Activated naive CD8-positive, alpha-beta T cell treated with anti-CD3 and anti-CD28 coated beads, Interleukin-2, amount 50 U/mL, for 24 hours (primary cell): Measurements from ENCODE around the gene PNMA3.
A peak's percentile ranks its signal among the peaks of the same experiment; 100 is the strongest.
"Not testable (repeated sequence)": the region's sequence is repeated elsewhere in the genome, so short reads cannot be mapped to it uniquely, and the experiment has no call there.

Experiments
- ATAC-seq: fragments of 150-1000 bp; cut with Tn5 transposase; one replicate; pipeline ENCODE4 v1.10.0; 2021
- DNase-seq: peaks from one replicate; pipeline ENCODE4 v3.0.0; 2021
- H3K27ac Mint-ChIP-seq: one replicate; pipeline ENCODE4 v1.8.0; 2021; ENCODE audit warnings: mild to moderate bottlenecking, mixed read lengths
- H3K27me3 Mint-ChIP-seq: one replicate; pipeline ENCODE4 v1.8.0; 2021; ENCODE audit warnings: mixed read lengths
- H3K36me3 Mint-ChIP-seq: one replicate; pipeline ENCODE4 v1.8.0; 2021; ENCODE audit warnings: low read depth, mixed read lengths
- H3K4me1 Mint-ChIP-seq: one replicate; pipeline ENCODE4 v1.8.0; 2021; ENCODE audit warnings: mixed read lengths
- H3K4me3 Mint-ChIP-seq: one replicate; pipeline ENCODE4 v1.8.0; 2021; ENCODE audit warnings: mild to moderate bottlenecking, moderate library complexity, mixed read lengths
- H3K9me3 Mint-ChIP-seq: one replicate; pipeline ENCODE4 v1.8.0; 2021; ENCODE audit warnings: mixed read lengths

PNMA3 gene

DNA sequence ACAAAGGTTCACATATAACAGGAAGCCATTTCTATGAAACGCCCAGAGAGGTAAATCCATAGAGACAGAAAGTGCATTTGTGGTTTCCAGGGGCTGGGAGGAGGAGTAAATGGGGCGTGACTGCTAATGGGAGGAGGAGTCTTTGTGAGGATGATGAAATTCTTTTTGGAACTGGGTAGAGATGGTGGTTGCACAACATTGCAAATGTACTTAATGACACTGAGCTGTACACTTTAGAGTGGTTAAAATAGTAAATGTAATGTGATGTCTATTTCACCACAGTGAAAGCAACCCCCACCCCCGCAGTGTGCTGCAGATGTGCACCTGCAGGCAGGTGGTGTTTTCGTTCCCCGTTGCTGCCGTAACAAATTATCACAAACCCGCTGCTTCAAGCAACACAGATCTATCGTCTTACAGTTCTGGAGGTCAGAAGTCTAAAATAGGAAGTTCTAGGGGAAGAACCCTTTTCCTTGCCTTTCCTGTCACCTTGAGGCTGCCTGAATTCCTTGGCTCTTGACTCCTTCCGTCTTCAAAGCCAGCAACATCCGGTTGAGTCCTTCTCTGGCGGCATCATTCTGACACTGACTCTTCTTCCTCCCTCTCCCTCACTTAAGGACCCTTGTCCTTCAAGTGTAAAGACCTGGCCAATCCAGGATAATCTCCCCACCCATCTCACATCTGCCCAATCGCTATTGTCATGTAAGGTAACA, 50.0 kb downstream of the PNMA3 start:
- DNase-seq, H3K27me3 Mint-ChIP-seq, H3K4me3 Mint-ChIP-seq, H3K4me1 Mint-ChIP-seq, H3K27ac Mint-ChIP-seq, H3K36me3 Mint-ChIP-seq: not testable (repeated sequence)
- ATAC-seq, result peak; percentile 36
- peaks cover 22% of the 10 kb centered on the region for H3K9me3 Mint-ChIP-seq
